ENCODE data around the gene DNTT.
"Not testable (repeated sequence)": the region's sequence is repeated elsewhere in the genome, so short reads cannot be mapped to it uniquely, and the experiment has no call there.

Gene DNTT

DNA sequence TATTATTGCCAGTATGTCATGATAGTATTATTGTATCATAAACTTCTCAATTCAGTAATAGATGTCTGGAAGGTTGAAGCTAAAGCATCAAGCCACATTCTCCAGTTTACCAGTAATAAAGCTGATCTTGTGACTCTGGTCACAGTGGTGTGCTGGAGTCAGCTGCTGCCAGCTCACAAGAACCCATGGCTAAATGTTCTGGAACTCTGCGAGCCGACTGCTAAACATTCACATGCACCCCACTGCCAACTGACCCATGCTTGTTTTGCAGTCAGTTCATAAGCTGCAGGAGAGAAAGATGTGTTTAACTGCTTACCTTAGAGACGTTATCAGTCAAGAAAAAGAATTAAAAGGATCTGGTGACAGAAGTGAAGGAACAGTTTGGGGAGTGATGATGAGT lies 5.9 kb upstream of the DNTT start:
- FAIRE-seq, result no peak
- no peak for DNase-seq (ENCODE audit: insufficient read length, low spot score)
- TF ChIP-seq POLR2AphosphoS5 (IDR thresholded peaks at IDR 0.05; ENCODE audit: low read depth, low read length) (no peak), TAF1 (IDR thresholded peaks at IDR 0.05; ENCODE audit: low read depth, low read length) (no peak)

DNA sequence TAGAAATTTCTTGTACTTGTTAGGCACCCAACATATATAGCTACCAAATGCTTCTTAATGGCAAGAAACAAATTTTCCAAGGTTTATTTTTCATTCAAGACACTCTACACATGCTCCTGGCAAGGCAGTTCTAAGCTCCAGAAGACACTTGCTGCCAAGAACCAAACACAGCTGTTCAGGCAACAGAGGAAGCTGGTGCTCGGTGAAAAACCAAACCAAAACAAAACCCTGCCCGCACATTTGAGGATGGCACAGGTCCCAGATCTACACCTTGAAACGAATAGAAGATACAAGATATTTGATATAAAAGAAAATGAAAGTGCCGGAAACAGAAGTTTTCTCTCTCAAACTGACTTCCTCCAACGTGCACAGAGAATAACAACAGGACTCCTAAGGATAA lies 4.9 kb upstream of the DNTT start:
- no peak for TF ChIP-seq TAF1 (IDR thresholded peaks at IDR 0.05; ENCODE audit: low read depth, low read length)
- no peak for TF ChIP-seq POLR2A (IDR thresholded peaks at IDR 0.05; ENCODE audit: low read depth, low read length)
- no peak for TF ChIP-seq PAX5 (IDR thresholded peaks at IDR 0.05; ENCODE audit: insufficient read depth, low read length, severe bottlenecking)
- TF ChIP-seq POU2F2 (IDR thresholded peaks at IDR 0.05; ENCODE audit: low read depth, low read length), result no peak
- TF ChIP-seq SPI1 (IDR thresholded peaks at IDR 0.05; ENCODE audit: low read depth, low read length), result no peak
- DNase-seq (ENCODE audit: insufficient read length, low spot score) (no peak), FAIRE-seq (peak; percentile 71)

DNA sequence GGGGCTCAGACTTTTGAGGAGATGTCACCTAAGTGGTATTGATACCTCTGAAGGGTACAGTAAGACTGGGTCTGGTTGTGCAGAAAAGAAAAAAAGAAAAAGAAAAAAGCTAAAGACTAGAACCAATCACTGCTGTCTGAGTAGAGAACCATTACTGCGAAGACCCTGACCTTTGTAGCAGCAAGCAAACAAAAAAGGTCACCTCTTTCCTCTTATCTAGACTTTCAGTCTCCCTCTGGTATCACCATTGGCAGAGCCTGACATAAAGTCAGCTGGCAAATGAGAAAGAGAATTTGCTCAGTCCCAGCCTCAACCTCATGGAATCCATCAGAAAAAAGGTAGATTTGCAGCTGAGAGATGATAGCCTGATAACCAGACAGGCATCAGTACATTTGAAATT lies 2.6 kb upstream of the DNTT start:
- TF ChIP-seq POU2F2 (IDR thresholded peaks at IDR 0.05; ENCODE audit: low read depth, low read length), result no peak
- FAIRE-seq (no peak), DNase-seq (ENCODE audit: insufficient read length, low spot score) (no peak)

- TF ChIP-seq POLR2A (IDR thresholded peaks at IDR 0.05; ENCODE audit: low read depth, low read length), result no peak
- no peak for TF ChIP-seq PAX5 (IDR thresholded peaks at IDR 0.05; ENCODE audit: insufficient read depth, low read length, severe bottlenecking)
- no peak for TF ChIP-seq TAF1 (IDR thresholded peaks at IDR 0.05; ENCODE audit: low read depth, low read length)
- no peak for TF ChIP-seq POLR2AphosphoS5 (IDR thresholded peaks at IDR 0.05; ENCODE audit: low read depth, low read length)
- no peak for TF ChIP-seq POU2F2 (IDR thresholded peaks at IDR 0.05; ENCODE audit: low read depth, low read length)
- TF ChIP-seq SPI1 (IDR thresholded peaks at IDR 0.05; ENCODE audit: low read depth, low read length), result no peak
- DNase-seq (ENCODE audit: insufficient read length, low spot score), result no peak
- FAIRE-seq, result peak; percentile 20
Measured at GRCh38 chr10:96305019-96305418, 785 bp downstream of the DNTT start.

GRCh38 chr10:96306516-96306915 lies 2.3 kb downstream of the DNTT start:
- DNase-seq (ENCODE audit: insufficient read length, low spot score) (no peak), FAIRE-seq (peak; percentile 89)
- TF ChIP-seq PAX5 (IDR thresholded peaks at IDR 0.05; ENCODE audit: insufficient read depth, low read length, severe bottlenecking), result no peak
- no peak for TF ChIP-seq POLR2AphosphoS5 (IDR thresholded peaks at IDR 0.05; ENCODE audit: low read depth, low read length)
- no peak for TF ChIP-seq TAF1 (IDR thresholded peaks at IDR 0.05; ENCODE audit: low read depth, low read length)

- not testable (repeated sequence) for DNase-seq (ENCODE audit: insufficient read length, low spot score); FAIRE-seq
Measured at GRCh38 chr10:96308854-96309253, 4.6 kb downstream of the DNTT start.

DNA sequence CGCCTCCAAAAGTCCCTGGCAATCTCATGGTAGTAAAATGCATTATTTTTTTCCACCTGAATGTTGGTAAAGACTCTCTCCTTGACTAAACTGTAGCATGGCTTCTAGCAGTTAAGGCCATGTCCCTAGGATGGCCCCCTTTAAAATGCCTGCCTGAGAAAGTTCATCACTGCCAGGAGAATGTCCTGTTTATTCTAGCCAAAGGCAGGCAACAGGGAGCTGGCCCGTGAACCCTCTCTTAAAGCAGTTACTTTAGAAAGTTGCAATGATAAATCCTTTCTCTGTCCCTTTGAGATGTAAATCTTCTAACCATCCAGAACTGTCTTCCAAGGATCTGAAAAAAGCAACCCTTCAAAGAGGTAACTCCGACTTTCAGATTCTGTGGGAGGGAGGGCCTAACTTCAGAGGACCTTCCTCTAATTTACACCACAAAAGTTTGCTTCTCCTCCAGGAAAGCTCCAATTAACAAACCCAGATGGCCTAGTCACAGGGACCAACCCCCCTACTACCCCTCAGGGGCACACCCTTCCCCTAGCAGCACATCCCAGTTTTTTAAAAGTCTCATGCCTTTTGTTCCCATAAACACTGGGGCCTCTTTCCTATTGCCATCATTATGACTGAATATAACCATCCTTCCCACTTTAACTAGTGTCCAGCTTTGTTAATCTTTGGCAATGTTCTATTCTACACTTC lies 5.5 kb downstream of the DNTT start:
- no peak for FAIRE-seq
- TF ChIP-seq TAF1 (IDR thresholded peaks at IDR 0.05; ENCODE audit: low read depth, low read length) (no peak), POLR2AphosphoS5 (IDR thresholded peaks at IDR 0.05; ENCODE audit: low read depth, low read length) (no peak), POLR2A (IDR thresholded peaks at IDR 0.05; ENCODE audit: low read depth, low read length) (no peak), SPI1 (IDR thresholded peaks at IDR 0.05; ENCODE audit: low read depth, low read length) (no peak), PAX5 (IDR thresholded peaks at IDR 0.05; ENCODE audit: insufficient read depth, low read length, severe bottlenecking) (no peak), POU2F2 (IDR thresholded peaks at IDR 0.05; ENCODE audit: low read depth, low read length) (no peak)
- no peak for DNase-seq (ENCODE audit: insufficient read length, low spot score)

GRCh38 chr10:96310321-96310669 lies 6.1 kb downstream of the DNTT start:
- FAIRE-seq (no peak), DNase-seq (ENCODE audit: insufficient read length, low spot score) (no peak)
- TF ChIP-seq POLR2AphosphoS5 (IDR thresholded peaks at IDR 0.05; ENCODE audit: low read depth, low read length) (no peak), SPI1 (IDR thresholded peaks at IDR 0.05; ENCODE audit: low read depth, low read length) (no peak), POU2F2 (IDR thresholded peaks at IDR 0.05; ENCODE audit: low read depth, low read length) (no peak), PAX5 (IDR thresholded peaks at IDR 0.05; ENCODE audit: insufficient read depth, low read length, severe bottlenecking) (no peak), TAF1 (IDR thresholded peaks at IDR 0.05; ENCODE audit: low read depth, low read length) (no peak), POLR2A (IDR thresholded peaks at IDR 0.05; ENCODE audit: low read depth, low read length) (no peak)

DNA sequence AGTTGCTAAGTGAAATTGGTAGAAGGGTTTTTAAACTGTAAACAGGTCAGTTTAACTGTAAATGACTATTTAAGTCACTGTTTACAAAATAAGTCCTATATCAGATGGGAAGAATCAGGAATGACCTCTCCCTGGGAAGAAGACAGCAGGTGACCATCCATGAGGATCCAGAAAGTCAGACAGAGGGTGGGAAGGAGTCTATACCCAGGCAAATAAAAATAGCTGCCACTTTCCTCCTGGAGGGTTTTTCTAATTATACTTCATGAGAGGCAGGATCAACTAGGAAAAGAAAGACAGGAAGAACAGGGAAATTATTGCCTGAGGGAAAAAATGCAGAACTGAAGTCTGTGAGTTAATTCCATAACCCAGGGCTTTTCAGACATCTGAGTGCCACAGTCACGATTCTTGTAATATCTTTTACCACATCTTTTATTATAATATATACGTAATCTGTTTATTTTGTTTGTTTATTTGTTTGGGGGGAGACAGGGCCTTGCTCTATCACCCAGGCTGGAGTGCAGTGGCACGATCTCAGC lies 7.0 kb downstream of the DNTT start:
- peak; percentile 55 for FAIRE-seq
- TF ChIP-seq POLR2A (IDR thresholded peaks at IDR 0.05; ENCODE audit: low read depth, low read length) (no peak), TAF1 (IDR thresholded peaks at IDR 0.05; ENCODE audit: low read depth, low read length) (no peak), PAX5 (IDR thresholded peaks at IDR 0.05; ENCODE audit: insufficient read depth, low read length, severe bottlenecking) (no peak), POU2F2 (IDR thresholded peaks at IDR 0.05; ENCODE audit: low read depth, low read length) (no peak), POLR2AphosphoS5 (IDR thresholded peaks at IDR 0.05; ENCODE audit: low read depth, low read length) (no peak), SPI1 (IDR thresholded peaks at IDR 0.05; ENCODE audit: low read depth, low read length) (no peak)
- DNase-seq (ENCODE audit: insufficient read length, low spot score), result no peak

DNA sequence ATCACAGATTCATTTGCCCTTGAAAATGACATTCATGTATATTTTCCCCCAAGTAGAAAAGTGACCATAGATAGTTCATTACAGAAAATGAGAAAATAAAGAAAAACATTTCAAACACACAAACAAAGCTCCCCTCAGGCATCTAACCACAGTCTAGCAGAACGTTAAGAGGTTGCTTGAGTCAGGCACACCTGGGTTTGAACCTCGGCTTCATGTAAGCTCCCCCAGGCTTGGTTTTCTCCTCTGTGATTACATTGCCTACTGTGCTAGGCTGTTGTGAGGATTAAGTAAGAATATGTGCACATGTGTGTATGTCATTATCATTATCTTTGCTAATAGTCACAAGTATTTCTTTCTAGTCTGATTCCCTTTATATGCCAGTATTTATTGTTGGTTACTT lies 9.1 kb downstream of the DNTT start:
- no peak for TF ChIP-seq SPI1 (IDR thresholded peaks at IDR 0.05; ENCODE audit: low read depth, low read length)
- TF ChIP-seq PAX5 (IDR thresholded peaks at IDR 0.05; ENCODE audit: insufficient read depth, low read length, severe bottlenecking), result no peak
- TF ChIP-seq POU2F2 (IDR thresholded peaks at IDR 0.05; ENCODE audit: low read depth, low read length), result no peak
- no peak for TF ChIP-seq TAF1 (IDR thresholded peaks at IDR 0.05; ENCODE audit: low read depth, low read length)
- no peak for TF ChIP-seq POLR2A (IDR thresholded peaks at IDR 0.05; ENCODE audit: low read depth, low read length)
- TF ChIP-seq POLR2AphosphoS5 (IDR thresholded peaks at IDR 0.05; ENCODE audit: low read depth, low read length), result no peak
- FAIRE-seq, result no peak

More for the DNA sequence above, 9.1 kb downstream of the DNTT start:
- no peak for DNase-seq (ENCODE audit: insufficient read length, low spot score)
